ENCODE measurements around the gene DOK3.
"Not testable (repeated sequence)": the region's sequence is repeated elsewhere in the genome, so short reads cannot be mapped to it uniquely, and the experiment has no call there.

DOK3 gene

DNA sequence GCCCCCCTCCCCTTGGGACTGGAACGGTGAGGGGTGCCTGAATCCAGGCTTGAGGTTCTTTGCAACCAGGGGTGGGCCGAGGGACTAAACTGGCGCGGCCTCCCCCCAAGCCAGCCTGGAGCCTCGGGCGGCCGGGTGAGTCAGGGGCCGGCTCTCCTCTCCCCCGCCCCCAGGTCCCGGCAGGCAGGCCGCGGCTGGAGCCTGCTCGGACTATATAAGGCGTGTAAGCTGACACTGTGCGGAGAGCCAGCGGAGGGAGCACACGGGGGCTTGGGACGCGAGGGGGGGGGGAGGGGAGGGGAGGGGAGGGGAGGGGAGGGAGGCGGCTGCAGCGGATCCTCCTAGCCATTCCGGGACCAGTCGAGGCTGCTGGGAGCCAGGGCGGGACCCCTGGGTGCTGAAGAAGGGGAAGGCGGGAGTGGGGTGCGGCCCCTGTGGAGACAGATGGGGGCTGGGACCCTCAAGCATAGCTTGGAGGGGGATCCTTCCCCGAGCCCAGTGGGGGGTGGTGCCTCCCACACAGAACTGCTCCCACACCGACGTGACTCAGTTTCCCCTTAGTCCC is 12.8 kb downstream of the DOK3 start:
- no peak for DNase-seq

DNA sequence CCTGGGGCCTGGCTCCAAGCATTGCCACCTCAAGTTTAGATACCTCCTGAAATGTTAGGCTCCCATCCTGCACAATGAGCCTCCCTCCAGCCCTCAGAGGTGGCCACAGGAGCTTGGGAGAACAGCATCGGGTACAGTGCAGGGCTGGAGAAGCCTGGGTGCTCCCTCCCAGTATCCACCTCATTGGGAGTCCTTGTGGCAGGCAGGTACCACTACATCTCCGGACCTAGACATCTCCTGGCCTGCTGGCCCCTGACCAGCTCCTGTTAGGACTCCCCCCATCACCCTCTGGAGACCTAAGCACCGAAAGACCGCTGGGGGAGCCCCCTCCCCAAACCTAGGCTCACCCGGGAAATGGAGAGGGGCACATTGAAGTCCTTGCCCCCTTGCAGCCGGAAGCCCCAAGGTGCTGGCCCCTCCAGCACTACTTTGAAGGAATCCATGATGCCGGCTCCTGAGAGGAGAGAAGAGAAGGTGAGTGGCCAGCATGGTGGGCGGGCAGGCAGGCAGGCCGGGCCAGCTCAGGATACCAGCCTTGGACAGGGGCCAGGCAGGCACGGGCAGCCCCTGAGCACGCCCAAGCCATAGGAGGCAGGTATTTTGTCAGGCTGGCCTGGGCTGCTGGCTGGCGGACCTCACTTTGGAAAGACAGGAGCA is 13.4 kb downstream of the DOK3 start:
- DNase-seq = no peak

DNA sequence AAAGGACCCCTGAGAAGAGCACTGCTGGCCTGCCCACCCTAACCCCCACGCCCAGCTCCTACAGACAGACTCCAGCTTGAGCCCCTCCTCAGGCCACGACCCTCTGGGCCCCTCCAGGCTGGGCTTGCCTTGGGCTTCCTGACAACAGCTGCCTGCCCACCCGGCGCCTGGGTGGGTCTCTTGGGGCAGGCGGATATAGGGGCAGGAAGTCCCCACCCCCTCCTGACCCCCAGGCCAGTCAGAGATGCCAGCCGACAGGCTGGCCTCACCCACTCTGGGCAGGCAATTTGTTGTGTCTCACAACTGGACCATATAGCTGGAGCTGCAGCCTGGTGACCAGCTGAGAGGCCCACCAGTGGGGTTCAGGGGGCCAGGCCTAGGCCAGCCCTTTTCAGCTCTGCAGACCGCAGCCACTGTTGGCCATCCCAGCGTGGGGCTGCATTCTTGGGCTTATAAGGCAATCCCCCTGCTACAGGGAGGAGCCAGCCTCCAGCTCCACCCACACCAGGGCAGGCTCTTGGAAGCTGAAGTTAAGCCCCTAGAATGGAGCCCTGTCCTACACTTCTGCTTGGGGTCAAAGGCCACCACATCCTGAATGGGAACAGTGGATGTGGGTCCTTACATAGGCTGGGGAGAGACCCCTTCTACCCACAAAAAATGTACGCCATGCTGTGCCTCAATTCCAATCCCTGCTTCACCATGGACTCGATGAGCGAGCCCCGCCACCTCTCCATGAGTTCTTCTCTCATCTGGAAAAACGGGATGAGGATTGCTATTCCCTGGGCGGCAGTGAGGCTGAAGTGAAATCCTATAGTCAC is 14.2 kb downstream of the DOK3 start:
- DNase-seq = no peak

DNA sequence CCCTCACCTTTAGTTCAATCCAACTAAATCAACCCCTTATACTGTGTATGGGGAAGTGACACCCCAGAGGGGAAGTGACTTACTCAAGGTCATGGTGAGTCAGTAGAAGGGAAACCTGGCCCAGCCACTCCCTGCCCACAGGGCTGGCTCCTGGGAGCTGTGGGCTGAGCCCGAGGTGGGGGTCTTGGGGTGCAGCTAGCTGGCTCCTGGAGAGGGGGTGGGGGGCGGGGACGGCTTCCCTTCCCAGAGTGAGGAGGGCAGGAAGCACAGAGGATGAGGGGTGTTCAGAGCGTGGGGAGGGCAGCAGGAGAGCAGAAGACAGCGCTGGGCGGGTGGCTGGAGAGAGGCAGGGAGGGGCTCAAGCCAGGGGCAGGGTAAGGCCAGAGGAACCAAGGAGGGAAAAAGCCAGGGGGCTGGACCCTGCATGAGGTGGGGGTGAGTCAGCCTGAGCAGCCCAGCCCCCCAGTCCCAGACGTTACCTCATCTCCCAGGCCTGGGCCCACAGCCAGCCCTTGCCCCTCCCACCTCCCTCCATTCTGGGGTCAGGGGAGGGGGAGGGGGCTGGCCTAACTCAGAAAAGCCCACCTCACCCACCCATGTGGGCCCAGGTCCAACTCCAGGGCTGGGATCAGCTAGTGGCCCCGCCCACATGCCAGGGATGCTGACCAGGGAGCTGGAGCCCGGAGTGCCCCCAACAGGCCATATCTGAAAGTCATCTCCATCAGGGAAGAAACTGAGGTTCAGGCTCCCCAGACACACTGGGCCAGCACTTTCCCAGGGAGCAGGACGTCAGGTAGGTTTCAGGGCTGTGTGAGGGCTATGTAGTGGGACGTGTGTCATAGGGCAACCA is 15.1 kb downstream of the DOK3 start:
- DNase-seq = no peak

DNA sequence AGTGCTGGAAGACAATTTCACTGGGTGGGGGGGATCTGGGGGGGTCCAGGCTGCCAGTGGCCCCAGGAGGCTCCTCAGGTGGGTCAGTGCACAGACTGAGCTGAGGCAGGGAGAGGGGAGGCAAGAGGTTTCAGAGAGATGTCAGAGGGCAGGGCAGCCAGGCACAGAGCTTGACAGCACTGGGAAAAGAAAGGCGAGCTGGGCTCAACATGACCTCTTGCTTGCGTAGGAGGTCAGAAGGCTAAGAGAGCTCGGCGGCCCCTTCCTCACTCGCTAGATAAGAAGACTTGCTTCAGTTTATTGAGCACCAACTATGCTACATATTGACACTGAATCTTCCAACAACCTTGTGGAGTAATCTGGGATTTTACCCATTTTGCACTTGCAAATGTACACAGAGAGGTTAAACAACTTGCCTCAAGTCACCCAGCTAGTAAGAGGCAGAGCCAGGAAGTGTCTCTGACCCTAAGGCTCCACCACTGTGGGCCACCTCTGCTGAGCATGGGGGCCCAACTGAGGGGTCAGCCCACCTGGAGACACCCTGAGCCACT is 15.8 kb downstream of the DOK3 start:
- no peak for DNase-seq

DNA sequence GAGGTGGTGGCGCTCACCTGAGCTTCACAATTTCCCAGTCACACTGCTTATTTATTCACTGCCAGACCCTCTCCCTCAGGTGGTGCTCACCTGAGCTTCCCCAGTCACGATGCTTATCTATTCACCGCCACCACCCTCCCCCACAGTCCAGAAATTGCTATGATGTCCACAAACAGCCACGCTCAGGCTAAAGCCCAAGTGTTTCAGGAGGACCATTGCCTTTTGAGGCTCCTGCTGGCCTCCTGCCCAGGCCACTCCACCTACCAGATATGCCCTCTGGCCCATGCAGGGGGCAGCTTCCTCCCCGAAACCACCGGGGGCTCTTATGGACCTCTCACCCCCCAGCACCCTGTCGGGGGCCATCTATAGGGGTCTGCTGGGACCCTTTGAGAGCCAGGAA is 16.8 kb downstream of the DOK3 start:
- DNase-seq = no peak

DNA sequence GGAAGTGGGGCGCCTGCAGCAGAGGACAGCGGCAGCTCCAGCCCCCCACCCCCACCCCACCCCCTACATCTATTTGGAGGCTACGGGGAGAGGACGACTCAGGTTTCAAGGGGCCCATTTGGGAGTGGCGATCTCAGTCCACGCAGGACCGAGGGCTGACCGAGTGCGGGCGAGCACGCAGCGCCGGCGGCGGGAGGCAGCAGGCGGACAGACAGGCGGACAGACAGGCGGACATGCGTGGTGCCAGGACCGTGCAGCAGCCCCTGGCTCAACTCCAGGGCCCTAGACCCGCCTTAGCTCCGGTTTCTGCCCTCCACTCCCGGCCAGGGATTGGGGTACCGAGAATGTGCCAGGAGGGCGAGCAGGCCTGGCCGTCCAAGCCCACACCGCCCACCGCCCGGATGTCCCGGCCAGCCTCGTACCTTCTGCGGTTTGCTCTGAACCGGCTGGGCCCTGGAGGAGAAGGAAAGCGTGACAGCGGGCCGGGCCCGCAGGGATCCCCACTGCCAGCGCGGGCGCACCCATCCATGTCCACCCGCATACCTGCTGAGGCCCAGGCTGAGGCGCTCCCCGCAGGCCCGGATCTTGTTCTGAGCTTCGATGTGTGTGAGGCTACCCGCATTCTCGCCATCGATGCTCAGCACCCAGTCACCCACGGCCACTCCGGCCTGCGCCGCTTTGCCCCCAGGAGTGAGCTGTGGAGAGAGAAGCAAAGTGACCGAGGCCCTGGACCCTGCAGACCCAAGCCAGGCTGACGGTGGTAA is 17.5 kb downstream of the DOK3 start:
- DNase-seq = no peak

DNA sequence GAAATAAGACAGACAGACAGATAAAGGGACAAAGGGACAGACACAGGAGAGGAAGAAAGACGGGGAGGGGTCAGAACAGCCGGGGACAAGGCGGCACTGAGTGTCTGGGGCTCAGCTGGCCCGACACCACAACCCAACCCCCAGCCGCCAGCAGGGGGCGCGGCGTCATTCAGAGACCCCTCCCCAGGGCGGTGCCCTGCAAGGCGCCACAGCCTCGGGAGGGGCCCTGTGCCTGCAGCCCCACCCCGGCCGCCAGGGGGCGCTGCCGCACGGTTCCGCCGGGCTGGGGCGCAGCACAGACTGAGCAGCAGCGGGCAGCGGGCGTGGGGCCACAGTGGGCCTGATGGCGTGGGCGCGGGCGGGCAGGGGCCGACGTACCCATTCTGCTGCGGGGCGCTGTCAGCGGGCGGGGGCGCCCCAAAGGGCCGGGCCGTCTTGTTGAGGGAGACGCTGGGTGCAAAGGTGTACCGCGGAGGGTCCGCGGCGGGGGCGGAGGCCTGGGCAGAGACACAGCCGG is 18.1 kb downstream of the DOK3 start:
- peak; percentile 72 for DNase-seq

DNA sequence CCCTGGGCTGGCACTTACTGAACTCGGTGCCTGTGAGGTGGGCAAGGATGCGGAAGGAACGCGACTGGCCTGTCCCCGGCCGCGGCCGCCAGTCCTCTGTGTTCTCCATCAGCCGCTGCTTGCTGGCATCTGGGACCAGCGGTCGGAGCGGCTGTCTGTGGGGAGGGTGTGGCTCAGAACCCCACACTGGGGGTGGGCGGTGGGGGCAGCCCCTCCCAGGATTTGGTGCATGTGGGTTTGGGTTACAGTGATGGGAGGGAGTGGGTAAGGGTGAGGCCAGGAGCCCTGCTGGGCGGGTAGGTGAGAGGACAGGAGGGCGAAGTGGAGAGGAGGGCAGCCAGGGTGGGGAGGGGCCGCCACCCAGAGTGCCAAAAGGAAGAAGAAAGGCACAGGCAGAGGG is 18.6 kb downstream of the DOK3 start:
- DNase-seq = no peak

DNA sequence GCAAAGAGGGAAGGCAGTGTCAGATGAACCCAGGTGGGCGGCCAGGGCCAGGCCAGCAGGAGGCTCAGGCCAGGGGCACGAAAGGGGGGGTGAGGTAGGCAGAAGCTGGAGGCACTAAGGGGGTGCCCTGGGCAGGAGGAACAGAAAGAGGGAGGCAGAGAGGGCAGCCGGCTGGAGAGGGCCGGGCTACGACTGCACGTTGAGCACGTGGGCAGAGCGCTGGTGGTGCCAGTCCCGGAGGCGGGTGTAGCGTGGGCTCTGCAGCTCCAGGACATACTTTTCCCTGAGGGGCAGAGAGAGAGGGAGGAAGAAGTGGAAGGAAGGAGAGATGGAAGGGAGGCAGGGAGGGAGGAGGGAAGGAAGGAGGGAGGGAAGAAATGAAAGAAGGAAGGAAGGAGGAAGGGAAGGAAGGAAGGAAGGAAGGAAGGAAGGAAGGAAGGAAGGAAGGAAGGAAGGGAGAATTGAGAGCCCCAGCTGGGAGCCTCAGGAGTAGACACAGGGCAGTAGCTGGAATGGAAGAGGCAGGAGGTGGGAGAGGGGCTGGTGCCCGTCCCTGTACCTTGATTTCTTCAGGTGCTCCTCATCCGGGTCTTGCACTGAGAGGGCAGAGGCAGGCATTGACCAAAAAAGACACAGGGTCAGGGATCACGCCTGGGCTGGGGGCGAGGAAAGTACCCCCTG is 19.2 kb downstream of the DOK3 start:
- no peak for DNase-seq

DNA sequence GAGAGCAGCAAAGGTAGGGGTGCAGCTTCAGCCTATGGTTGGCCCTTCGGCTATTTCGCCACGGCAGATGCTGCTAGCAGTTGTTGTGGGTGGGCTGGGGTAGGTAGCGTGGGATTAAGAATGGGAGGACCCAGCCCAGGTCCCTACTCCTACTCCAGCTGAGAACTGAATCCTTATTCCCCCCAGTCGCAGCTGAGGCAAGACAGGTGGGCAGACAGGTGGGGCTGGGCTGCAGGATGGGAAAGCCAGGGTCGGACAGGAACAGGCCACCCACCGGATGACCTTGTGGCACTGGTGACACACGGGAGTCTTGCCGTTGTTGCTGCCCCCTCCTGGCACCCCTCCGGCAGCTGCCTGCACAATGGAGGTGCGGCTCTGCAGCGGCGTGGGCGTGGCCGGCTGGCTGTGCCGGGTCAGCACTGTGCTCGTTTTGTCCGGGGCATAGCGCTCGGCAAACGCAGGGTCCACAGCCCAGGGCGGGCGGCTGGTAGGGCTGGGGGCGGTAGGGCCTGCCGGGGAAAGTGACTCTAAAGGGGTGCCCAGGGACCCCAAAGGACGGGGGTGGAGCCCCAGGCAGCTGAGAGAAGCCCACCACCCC is 20.4 kb downstream of the DOK3 start:
- DNase-seq = no peak

DNA sequence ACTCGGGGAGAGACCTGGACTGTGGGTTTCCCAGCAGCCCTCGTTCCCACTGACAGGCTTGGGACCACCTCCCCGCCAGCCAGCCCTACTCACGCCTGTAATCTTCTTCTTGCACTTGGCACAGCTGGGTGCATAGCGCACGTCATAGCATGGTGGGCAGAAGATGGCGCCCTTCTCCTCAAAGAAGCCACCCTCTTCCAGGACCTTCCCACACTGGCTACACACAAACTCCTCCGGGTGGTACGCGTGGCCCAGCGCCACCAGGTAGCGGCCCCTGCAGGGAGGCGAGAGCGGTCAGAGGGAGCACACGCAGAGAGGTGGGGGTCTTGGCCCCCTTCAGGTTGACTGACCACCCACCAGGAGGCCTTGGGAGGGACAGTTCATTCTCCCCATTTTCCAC is 21.7 kb downstream of the DOK3 start:
- no peak for DNase-seq

DNA sequence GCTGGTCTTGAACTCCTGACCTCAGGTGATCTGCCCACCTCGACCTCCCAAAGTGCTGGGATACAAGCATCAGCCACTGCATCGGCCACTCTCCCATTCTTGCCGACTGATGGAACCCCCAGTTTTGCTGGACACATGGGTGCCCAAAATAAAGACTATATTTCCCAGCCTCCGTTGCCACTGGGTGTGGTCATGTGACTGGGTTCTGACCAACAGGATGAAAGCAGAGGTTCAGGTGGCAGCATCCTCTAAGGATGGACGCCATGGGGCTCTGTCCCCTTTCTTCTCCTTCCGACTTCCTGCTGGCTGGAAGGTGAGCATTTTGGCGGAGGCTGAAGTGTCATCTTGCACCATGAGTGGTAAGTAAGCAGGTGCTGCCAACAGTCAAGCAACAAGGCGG is 22.5 kb downstream of the DOK3 start:
- DNase-seq = no peak

DNA sequence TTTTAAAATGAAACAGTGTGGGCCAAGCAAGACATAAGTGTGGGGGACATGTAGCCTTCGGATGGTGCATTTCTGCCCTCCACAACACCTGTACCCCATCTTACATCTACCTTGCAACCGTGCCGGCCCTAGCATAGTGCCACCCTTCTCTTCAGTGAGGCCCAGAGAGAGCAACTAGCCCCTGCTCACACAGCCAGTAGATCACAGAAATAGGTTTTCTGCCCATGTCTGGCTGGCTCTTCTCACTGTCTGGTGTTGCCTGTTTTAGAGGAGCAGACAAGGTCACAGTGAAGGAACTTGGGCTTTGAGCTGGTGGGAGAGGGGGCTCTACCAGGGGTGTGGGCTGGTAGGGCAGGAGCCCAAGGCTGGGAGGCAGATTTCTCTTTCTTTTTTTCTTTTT is 23.4 kb downstream of the DOK3 start:
- no peak for DNase-seq

DNA sequence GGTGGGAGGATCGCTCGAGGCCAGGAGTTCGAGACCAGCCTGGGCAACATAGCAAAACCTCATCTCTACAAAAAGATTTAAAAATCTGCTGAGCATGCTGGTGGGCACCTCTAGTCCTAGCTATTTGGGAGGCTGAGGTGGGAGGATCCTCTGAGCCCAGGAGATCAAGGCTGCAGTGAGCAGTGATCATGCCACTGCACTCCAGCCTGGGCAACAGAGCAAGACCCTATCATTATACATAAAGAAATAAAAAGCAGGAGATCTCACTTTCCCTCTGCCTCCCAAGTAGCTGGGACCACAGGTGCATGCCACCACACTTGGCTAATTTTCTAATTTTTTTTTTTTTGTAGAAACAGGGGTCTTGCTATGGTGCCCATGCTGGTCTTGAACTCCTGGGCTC is 23.9 kb downstream of the DOK3 start:
- DNase-seq = not testable (repeated sequence)

DNA sequence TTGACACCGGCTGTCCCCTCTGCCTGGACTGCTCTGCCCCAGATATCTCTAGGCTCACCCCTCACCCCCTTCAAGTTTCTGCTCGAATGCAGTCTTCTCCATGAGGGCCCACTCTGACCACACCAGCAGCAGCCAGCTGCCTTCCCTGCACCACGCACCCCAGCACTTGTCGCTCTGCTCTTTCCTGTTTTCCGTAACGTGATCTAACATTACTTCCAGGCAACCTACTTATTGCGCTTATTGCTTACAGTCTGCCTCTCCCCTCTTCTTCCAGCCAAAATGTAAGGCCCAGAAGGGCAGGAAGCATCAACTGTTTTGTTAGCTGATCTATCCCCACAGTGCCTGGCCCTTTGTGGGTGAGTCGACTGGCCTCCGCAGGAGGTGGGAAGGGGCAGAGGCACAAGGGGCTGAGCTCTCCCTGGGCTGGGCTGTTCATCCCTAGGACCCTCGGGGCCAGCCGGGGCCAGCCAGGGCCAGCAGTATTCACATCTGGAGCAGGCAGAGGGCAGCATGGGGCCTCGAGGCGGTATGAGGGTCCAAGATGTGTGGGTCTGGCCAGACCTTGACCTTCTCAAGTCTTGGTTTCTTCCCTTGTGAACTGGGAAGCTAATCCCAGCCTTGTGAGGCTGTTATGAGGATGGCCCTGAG is 24.6 kb downstream of the DOK3 start:
- no peak for DNase-seq

DNA sequence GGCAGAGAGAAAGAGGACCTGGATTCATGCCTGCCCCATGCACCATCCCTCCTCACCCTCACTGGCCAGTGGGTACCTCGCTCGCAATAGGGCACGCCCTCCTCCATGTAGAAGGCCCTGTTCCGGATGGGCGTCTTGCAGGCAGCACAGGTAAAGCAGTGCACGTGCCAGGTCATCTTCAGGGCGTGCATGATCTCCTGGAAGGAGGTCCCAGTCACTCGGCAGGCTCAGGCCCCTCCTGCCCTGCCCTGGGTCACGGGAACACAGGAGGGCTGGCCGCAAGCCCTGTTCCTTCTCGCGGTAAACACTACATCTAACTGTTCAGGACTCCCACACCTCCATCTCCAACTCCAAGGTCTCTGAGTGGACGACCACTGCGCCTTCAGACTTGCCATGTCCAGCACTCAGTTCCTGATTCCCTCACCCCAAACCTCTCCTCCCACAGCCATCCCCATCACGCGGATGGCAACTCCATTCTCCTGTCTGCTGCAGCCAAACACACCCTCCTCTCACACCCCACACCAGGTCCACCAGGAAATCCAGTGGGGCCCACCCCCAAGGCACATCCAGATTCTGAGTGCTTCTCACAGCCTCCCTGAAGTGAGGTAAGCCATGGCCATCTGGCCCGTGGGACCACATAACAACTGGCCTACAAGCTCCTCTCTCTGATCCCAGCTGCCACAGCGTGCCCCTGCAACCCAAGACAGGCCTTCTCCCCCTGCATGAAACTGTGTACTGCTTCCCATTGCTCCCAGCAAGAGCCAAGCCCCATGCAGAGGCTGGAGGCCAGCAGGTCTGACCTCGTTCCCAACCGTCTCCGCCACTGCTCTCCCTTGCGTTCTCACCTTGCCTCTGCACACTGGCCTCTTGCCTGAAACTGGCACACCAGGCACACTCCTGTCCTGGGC is 25.4 kb downstream of the DOK3 start:
- no peak for DNase-seq

DNA sequence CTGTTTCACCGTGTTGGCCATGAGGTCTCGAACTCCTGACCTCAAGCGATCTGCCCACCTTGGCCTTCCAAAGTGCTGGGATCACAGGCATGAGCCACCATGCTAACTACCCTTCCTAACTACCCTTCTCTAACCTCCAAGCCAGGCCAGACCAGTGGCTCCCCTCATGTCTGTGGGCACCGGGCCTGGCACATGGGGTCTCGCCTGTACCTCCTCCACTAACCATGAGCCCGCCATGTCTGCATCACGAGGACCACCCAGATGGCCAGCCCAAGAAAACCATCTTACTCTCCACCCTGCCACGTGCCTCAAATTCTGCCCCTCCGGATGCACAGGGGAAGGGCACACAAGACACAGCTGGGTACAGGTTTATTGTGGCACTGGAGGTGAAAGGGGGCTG is 26.6 kb downstream of the DOK3 start:
- no peak for DNase-seq

DNA sequence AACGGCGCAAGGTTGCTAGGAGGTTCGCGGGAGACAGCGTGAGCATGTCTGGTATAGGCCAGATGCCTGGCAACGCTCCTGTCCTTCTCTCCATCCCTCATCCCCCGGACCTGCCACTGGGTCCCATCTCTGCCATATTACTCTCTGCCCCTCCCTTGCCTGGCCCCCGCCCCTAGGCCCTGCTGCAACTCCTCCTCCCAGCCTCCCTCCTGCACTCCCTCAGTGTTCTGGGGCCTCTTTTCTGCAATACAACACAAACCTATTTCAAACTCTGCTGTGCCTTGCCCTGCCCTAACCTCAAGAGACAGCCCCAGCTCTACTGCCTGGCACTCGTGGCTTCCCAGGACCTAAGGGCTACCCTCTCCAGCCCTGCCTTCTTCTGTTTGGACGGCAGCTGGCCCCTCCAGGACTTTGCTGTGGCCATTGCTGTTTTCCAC is 27.2 kb downstream of the DOK3 start:
- no peak for DNase-seq

Data from activated effector memory CD4-positive, alpha-beta T cell treated with anti-CD3 and anti-CD28 coated beads, Interleukin-2, amount 50 U/mL, for 16 hours (primary cell).